Measurements from ENCODE around the gene POLR2J3. TPM values are rescaled to one million over a fixed set of nuclear protein-coding genes. Genes with fewer than 3 reads are reported as not detected.
"Not testable (repeated sequence)": the region's sequence is repeated elsewhere in the genome, so short reads cannot be mapped to it uniquely, and the experiment has no call there.

POLR2J3 gene
- total RNA-seq, 1 experiment from 2014 or later, result 14.9 TPM

- H2BK120ac ChIP-seq (ENCODE audit: low read depth, low read length, poor library complexity, severe bottlenecking); H2AFZ ChIP-seq (ENCODE audit: low read length); H2BK15ac ChIP-seq (ENCODE audit: low read depth, low read length); H2BK20ac ChIP-seq (ENCODE audit: low read depth, low read length, poor library complexity, severe bottlenecking); H3K79me2 ChIP-seq (ENCODE audit: insufficient read depth, low read length); H3K14ac ChIP-seq (ENCODE audit: insufficient read depth, low read length); H3K9ac ChIP-seq (ENCODE audit: extremely low read depth, insufficient read length, low read length); H3K4me2 ChIP-seq (ENCODE audit: insufficient read depth, insufficient read length, low read length); H3K4me1 Mint-ChIP-seq; H3K27ac ChIP-seq (ENCODE audit: insufficient read length, low read depth, low read length); H3K27me3 ChIP-seq (ENCODE audit: insufficient read depth, low read length); H3K9me3 ChIP-seq (ENCODE audit: control insufficient read depth, low read depth, low read length); H4K91ac ChIP-seq (ENCODE audit: insufficient read length, low read depth, low read length); H3K4me1 ChIP-seq (ENCODE audit: insufficient read depth, low read length); H4K8ac ChIP-seq (replicated peaks; ENCODE audit: insufficient read length, low read depth, low read length); H3K23ac ChIP-seq (ENCODE audit: insufficient read length, low read depth, low read length); H2BK12ac ChIP-seq (ENCODE audit: insufficient read length, low read depth, low read length); H2AK5ac ChIP-seq (ENCODE audit: insufficient read length, low read length); H3K18ac ChIP-seq (ENCODE audit: insufficient read length, low read depth, low read length); DNase-seq; H2BK5ac ChIP-seq (ENCODE audit: insufficient read length, low read length); H3K56ac ChIP-seq (ENCODE audit: insufficient read length, low read depth, low read length); H4K5ac ChIP-seq (ENCODE audit: insufficient read length, low read depth, low read length); H3K27ac Mint-ChIP-seq; H3K36me3 Mint-ChIP-seq (ENCODE audit: insufficient read depth in 1 of 3, low read depth in 3 of 3); H3K4me3 Mint-ChIP-seq; H4K20me1 ChIP-seq (ENCODE audit: control insufficient read depth, insufficient read depth, insufficient read length); H3K27me3 Mint-ChIP-seq (ENCODE audit: low read depth); H3K9me3 Mint-ChIP-seq; H3K23me2 ChIP-seq (ENCODE audit: insufficient read length, low read depth, low read length, poor library complexity, severe bottlenecking); H3K4ac ChIP-seq (ENCODE audit: low read depth, low read length); H3T11ph ChIP-seq (ENCODE audit: low read length); H3K79me1 ChIP-seq (ENCODE audit: insufficient read depth, low read depth, low read length, poor library complexity, severe bottlenecking): not testable (repeated sequence)
- WGBS (ENCODE audit: extremely low coverage, insufficient read length, low lambda C conversion rate), result no CpG with 5 or more reads among the region's 5 CpGs
Observed at GRCh38 chr7:102581722-102582121, 9.3 kb upstream of the POLR2J3 start.

GRCh38 chr7:102578486-102578885 is 6.1 kb upstream of the POLR2J3 start:
- H3K27me3 Mint-ChIP-seq (ENCODE audit: low read depth); H2AK5ac ChIP-seq (ENCODE audit: insufficient read length, low read length); H3K27ac ChIP-seq (ENCODE audit: insufficient read length, low read depth, low read length); H3K4me2 ChIP-seq (ENCODE audit: insufficient read depth, insufficient read length, low read length); H3K79me2 ChIP-seq (ENCODE audit: insufficient read depth, low read length); H3K27ac Mint-ChIP-seq; H4K91ac ChIP-seq (ENCODE audit: insufficient read length, low read depth, low read length); H3K9me3 ChIP-seq (ENCODE audit: control insufficient read depth, low read depth, low read length); H3K79me1 ChIP-seq (ENCODE audit: insufficient read depth, low read depth, low read length, poor library complexity, severe bottlenecking); H3K9me3 Mint-ChIP-seq; H2BK20ac ChIP-seq (ENCODE audit: low read depth, low read length, poor library complexity, severe bottlenecking); H4K8ac ChIP-seq (replicated peaks; ENCODE audit: insufficient read length, low read depth, low read length); H3K23ac ChIP-seq (ENCODE audit: insufficient read length, low read depth, low read length); H4K5ac ChIP-seq (ENCODE audit: insufficient read length, low read depth, low read length); H3K4me3 Mint-ChIP-seq; H3K56ac ChIP-seq (ENCODE audit: insufficient read length, low read depth, low read length); H3K4me1 ChIP-seq (ENCODE audit: insufficient read depth, low read length); H3K36me3 Mint-ChIP-seq (ENCODE audit: insufficient read depth in 1 of 3, low read depth in 3 of 3); H3K4me1 Mint-ChIP-seq; H4K20me1 ChIP-seq (ENCODE audit: control insufficient read depth, insufficient read depth, insufficient read length); H2AFZ ChIP-seq (ENCODE audit: low read length); H2BK5ac ChIP-seq (ENCODE audit: insufficient read length, low read length); H3K18ac ChIP-seq (ENCODE audit: insufficient read length, low read depth, low read length); H3K9ac ChIP-seq (ENCODE audit: extremely low read depth, insufficient read length, low read length); H2BK12ac ChIP-seq (ENCODE audit: insufficient read length, low read depth, low read length); H2BK15ac ChIP-seq (ENCODE audit: low read depth, low read length); H3K14ac ChIP-seq (ENCODE audit: insufficient read depth, low read length); H3T11ph ChIP-seq (ENCODE audit: low read length); H3K27me3 ChIP-seq (ENCODE audit: insufficient read depth, low read length); H3K4ac ChIP-seq (ENCODE audit: low read depth, low read length); DNase-seq; H3K23me2 ChIP-seq (ENCODE audit: insufficient read length, low read depth, low read length, poor library complexity, severe bottlenecking); H2BK120ac ChIP-seq (ENCODE audit: low read depth, low read length, poor library complexity, severe bottlenecking): not testable (repeated sequence)
- WGBS (ENCODE audit: extremely low coverage, insufficient read length, low lambda C conversion rate), result no CpG with 5 or more reads among the region's 5 CpGs

Data from H9 (cell line).